HG03139 (cell line): Measurements from ENCODE around the gene ELAC1.
"Not testable (repeated sequence)": the region's sequence is repeated elsewhere in the genome, so short reads cannot be mapped to it uniquely, and the experiment has no call there.

ENCODE experiments used
- ATAC-seq: cut with Tn5 transposase; IDR thresholded peaks from one replicate; pipeline ENCODE4 v1.9.1; 2021; ENCODE audit not compliant: unreplicated experiment

ELAC1 gene

GRCh38 chr18:50972404-50972803 is 4.6 kb downstream of the ELAC1 start:
- not testable (repeated sequence) for ATAC-seq

GRCh38 chr18:50973367-50974126 is 5.7 kb downstream of the ELAC1 start:
- ATAC-seq, result no peak

- ATAC-seq, result no peak
These were observed 9.4 kb downstream of the ELAC1 start for GRCh38 chr18:50977037-50977760.

GRCh38 chr18:50981381-50981780 is 13.5 kb downstream of the ELAC1 start:
- no peak for ATAC-seq

- ATAC-seq, result no peak
These were observed 14.4 kb downstream of the ELAC1 start for GRCh38 chr18:50982086-50982801.

GRCh38 chr18:50982802-50983179 is 15.0 kb downstream of the ELAC1 start:
- no peak for ATAC-seq

- no peak for ATAC-seq
These were observed 18.7 kb downstream of the ELAC1 start for GRCh38 chr18:50986360-50987087.

- no peak for ATAC-seq
These were observed 19.4 kb downstream of the ELAC1 start for GRCh38 chr18:50987261-50987660.

- no peak for ATAC-seq
These were observed 21.9 kb downstream of the ELAC1 start for GRCh38 chr18:50989711-50990110.

GRCh38 chr18:50992351-50992762 is 24.5 kb downstream of the ELAC1 start:
- no peak for ATAC-seq

- ATAC-seq, result no peak
These were observed 26.2 kb downstream of the ELAC1 start for GRCh38 chr18:50994031-50994430.

GRCh38 chr18:51003174-51003573 is 35.3 kb downstream of the ELAC1 start:
- not testable (repeated sequence) for ATAC-seq

- no peak for ATAC-seq
These were observed 38.4 kb downstream of the ELAC1 start for GRCh38 chr18:51006061-51006818.

- no peak for ATAC-seq
These were observed 39.3 kb downstream of the ELAC1 start for GRCh38 chr18:51006948-51007789.

- ATAC-seq, result no peak
These were observed 39.9 kb downstream of the ELAC1 start for GRCh38 chr18:51007790-51008139.

GRCh38 chr18:51009072-51009471 is 41.2 kb downstream of the ELAC1 start:
- ATAC-seq, result no peak

GRCh38 chr18:51010218-51010617 is 42.4 kb downstream of the ELAC1 start:
- ATAC-seq, result no peak

GRCh38 chr18:51011709-51012108 is 43.9 kb downstream of the ELAC1 start:
- ATAC-seq, result no peak

- ATAC-seq, result no peak
These were observed 44.6 kb downstream of the ELAC1 start for GRCh38 chr18:51012441-51012840.

- ATAC-seq, result no peak
These were observed 45.4 kb downstream of the ELAC1 start for GRCh38 chr18:51013259-51013658.
